ENCODE data around the gene CNTN5. TPM values are rescaled to one million over a fixed set of nuclear protein-coding genes. Genes with fewer than 3 reads are reported as not detected.

The CNTN5 gene
- polyA plus RNA-seq, 2 donors = not detected

DNA sequence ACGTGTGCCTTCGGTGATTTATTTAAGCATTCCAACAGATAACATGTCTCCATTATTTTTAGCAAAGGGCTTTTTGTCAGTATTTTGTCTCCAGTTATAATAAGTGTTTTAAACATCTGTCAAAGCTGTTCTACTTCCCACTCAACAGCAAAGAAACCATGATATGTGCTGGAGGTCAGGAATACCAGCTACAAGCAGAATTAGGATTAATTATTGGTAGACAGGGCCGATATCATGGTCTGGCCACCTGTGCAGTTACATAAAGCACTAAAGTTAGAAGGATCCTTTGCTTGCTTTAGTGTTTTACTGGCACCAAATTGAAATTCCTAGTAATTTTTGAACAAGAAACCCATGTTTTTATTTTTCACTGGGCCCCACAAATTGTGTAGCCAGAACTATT is 1075.1 kb downstream of the CNTN5 start:
- Histone ChIP-seq H3K9me3 (ENCODE audit: control insufficient read depth in 2 of 2, insufficient read depth in 1 of 2, low read depth in 1 of 2, low read length in 1 of 2) (peaks cover 0 to 2% of the 10 kb centered on the region in 2 donors), H3K4me1 (ENCODE audit: control insufficient read depth in 2 of 2, insufficient read depth in 2 of 2, low read length in 1 of 2) (no peaks in the 10 kb centered on the region), H3K36me3 (ENCODE audit: control insufficient read depth in 2 of 2, insufficient read depth in 2 of 2, low read length in 1 of 2) (no peaks in the 10 kb centered on the region), H3K27ac (ENCODE audit: low read depth in 2 of 2, low read length in 1 of 2) (no peak overlapping the region), H3K27me3 (ENCODE audit: control insufficient read depth in 1 of 2, insufficient read depth in 2 of 2, low read length in 2 of 2) (no peaks in the 10 kb centered on the region), H3K4me3 (ENCODE audit: low read depth in 1 of 2, low read length in 2 of 2) (no peak overlapping the region)
- WGBS, 2 donors = 63 to 76% methylated on average over 3 of the region's 3 CpGs

DNA sequence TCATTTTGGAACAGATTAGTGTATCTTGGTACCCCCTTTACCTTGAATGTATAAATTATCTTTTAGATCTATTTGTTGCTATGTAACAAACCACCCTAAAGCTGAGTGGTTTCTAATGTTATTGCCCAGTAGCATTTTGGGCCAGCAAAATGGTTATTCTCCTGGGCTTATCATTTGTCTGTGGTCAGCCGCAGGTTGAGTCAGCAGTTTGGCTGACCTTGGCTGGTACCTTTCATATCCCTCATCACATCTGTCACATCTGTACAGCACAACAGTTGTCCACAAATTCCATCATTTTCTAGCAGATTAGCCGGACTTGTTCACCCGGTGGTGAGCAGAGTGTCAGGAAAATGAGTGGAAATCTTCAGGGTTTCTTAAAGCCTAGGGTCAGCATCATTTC is 1077.8 kb downstream of the CNTN5 start:
- Histone ChIP-seq H3K27me3 (ENCODE audit: control insufficient read depth in 1 of 2, insufficient read depth in 2 of 2, low read length in 2 of 2) (no peaks in the 10 kb centered on the region), H3K9me3 (ENCODE audit: control insufficient read depth in 2 of 2, insufficient read depth in 1 of 2, low read depth in 1 of 2, low read length in 1 of 2) (no peaks in the 10 kb centered on the region), H3K4me3 (ENCODE audit: low read depth in 1 of 2, low read length in 2 of 2) (no peak overlapping the region), H3K27ac (ENCODE audit: low read depth in 2 of 2, low read length in 1 of 2) (no peak overlapping the region), H3K36me3 (ENCODE audit: control insufficient read depth in 2 of 2, insufficient read depth in 2 of 2, low read length in 1 of 2) (no peaks in the 10 kb centered on the region), H3K4me1 (ENCODE audit: control insufficient read depth in 2 of 2, insufficient read depth in 2 of 2, low read length in 1 of 2) (no peaks in the 10 kb centered on the region)
- WGBS, 2 donors = 79 to 80% methylated on average over 3 of the region's 3 CpGs

DNA sequence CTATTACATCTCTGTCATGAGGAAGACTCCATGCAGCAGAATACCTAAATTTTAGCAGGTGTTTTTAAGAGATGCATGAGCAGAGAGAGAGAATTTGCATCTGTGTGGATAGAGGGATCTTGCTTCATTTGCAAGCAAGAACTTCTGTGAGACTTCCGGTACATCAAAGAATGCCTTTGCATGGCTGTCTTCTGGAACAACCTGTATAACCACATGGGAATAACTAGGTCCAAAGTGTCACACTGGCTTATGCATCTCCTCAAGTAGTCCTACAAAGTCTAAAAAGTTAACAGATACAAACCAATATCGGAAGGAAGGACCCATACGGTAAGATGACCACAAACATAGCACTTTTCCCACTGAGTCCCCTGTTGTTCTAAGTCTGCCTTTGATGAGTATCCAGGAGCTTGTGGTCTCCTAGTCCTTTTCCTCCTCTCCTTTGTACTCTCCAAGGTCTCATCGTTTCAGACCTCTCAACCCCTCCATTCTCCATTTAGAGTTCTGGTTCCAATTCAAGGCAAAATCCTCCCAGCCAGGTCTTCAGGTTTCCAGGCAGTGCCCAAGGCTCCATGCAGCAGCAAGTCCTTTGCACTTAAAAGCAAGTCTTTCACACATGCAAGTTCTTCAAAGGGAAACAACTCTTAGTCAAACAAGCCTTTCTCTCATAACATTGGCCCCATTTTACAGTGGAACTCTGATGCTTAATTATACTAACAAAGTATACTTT is 1084.7 kb downstream of the CNTN5 start:
- no peaks in the 10 kb centered on the region for H3K27me3 ChIP-seq (ENCODE audit: control insufficient read depth in 1 of 2, insufficient read depth in 2 of 2, low read length in 2 of 2)
- no peak overlapping the region for H3K4me3 ChIP-seq (ENCODE audit: low read depth in 1 of 2, low read length in 2 of 2)
- no peaks in the 10 kb centered on the region for H3K9me3 ChIP-seq (ENCODE audit: control insufficient read depth in 2 of 2, insufficient read depth in 1 of 2, low read depth in 1 of 2, low read length in 1 of 2)
- H3K4me1 ChIP-seq (ENCODE audit: control insufficient read depth in 2 of 2, insufficient read depth in 2 of 2, low read length in 1 of 2) = no peaks in the 10 kb centered on the region
- no peak overlapping the region for H3K27ac ChIP-seq (ENCODE audit: low read depth in 2 of 2, low read length in 1 of 2)
- WGBS, 2 donors = 67% methylated on average over 4 of the region's 4 CpGs
- no peaks in the 10 kb centered on the region for H3K36me3 ChIP-seq (ENCODE audit: control insufficient read depth in 2 of 2, insufficient read depth in 2 of 2, low read length in 1 of 2)

DNA sequence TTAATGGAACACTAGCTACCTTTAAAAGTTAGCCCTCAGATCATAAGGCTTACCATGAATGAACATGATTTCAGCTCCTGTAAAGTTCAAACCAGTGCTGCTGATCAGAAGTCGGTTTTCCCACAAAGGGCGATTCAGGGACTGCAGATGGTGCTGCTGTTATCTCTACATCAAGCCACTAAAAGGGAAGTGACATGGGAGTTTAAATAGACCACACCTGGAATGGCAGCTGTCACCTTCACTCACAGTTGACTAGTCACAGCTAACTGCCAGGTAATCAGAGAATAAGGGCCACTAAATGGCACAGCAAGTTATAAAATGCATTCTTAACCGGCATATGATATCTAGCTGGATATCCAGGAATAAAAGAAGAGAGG is 1085.2 kb downstream of the CNTN5 start:
- Histone ChIP-seq H3K9me3 (ENCODE audit: control insufficient read depth in 2 of 2, insufficient read depth in 1 of 2, low read depth in 1 of 2, low read length in 1 of 2) (no peaks in the 10 kb centered on the region), H3K36me3 (ENCODE audit: control insufficient read depth in 2 of 2, insufficient read depth in 2 of 2, low read length in 1 of 2) (no peaks in the 10 kb centered on the region)
- 40 to 45% methylated on average over 3 of the region's 3 CpGs for WGBS, 2 donors

DNA sequence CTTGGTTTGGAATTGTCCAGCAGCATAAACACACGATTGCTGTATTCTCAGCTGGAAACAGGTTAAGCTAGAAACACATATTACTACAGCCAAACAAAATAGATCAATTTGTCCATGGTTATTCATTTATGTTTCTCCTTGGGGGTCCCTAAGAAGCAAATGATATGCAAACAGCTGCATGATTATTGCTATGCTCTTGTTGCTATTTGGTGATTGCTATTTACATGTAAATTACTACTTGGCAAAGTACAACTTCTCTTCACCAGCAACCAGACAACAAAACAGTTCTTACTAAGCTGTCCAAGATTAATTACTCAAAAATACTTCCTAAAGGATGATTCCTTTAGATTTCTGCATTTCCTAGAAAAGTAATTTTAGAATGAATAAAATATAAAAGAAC is 1098.4 kb downstream of the CNTN5 start:
- Histone ChIP-seq H3K4me3 (ENCODE audit: low read depth in 1 of 2, low read length in 2 of 2) (no peak overlapping the region), H3K27ac (ENCODE audit: low read depth in 2 of 2, low read length in 1 of 2) (no peak overlapping the region), H3K27me3 (ENCODE audit: control insufficient read depth in 1 of 2, insufficient read depth in 2 of 2, low read length in 2 of 2) (no peaks in the 10 kb centered on the region), H3K4me1 (ENCODE audit: control insufficient read depth in 2 of 2, insufficient read depth in 2 of 2, low read length in 1 of 2) (no peaks in the 10 kb centered on the region), H3K9me3 (ENCODE audit: control insufficient read depth in 2 of 2, insufficient read depth in 1 of 2, low read depth in 1 of 2, low read length in 1 of 2) (no peaks in the 10 kb centered on the region), H3K36me3 (ENCODE audit: control insufficient read depth in 2 of 2, insufficient read depth in 2 of 2, low read length in 1 of 2) (no peaks in the 10 kb centered on the region)
- WGBS, 2 donors = 47 to 54% methylated on average over 1 of the region's 1 CpG

More for the DNA sequence above, 1085.2 kb downstream of the CNTN5 start:
- no peak overlapping the region for H3K27ac ChIP-seq (ENCODE audit: low read depth in 2 of 2, low read length in 1 of 2)
- no peaks in the 10 kb centered on the region for H3K27me3 ChIP-seq (ENCODE audit: control insufficient read depth in 1 of 2, insufficient read depth in 2 of 2, low read length in 2 of 2)
- H3K4me1 ChIP-seq (ENCODE audit: control insufficient read depth in 2 of 2, insufficient read depth in 2 of 2, low read length in 1 of 2) = no peaks in the 10 kb centered on the region
- H3K4me3 ChIP-seq (ENCODE audit: low read depth in 1 of 2, low read length in 2 of 2) = no peak overlapping the region

DNA sequence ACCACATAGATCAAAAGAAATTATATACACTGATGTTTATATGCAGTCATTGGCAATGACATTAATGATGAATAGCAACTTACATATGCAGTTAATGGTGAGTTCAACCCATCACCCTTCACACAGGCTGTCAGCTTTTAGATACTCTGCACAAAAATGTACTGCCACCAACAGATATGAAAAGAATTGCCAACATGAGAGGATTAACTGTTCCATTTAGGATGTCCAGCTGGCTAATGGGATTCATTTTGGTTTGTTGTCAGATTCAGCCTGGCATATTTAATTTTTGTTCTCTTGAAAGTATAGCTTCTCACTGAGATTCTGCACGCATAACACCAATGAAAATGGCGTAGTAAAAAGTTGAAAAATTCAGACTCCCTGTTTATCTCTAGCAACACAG is 1112.4 kb downstream of the CNTN5 start:
- no peaks in the 10 kb centered on the region for H3K36me3 ChIP-seq (ENCODE audit: control insufficient read depth in 2 of 2, insufficient read depth in 2 of 2, low read length in 1 of 2)

DNA sequence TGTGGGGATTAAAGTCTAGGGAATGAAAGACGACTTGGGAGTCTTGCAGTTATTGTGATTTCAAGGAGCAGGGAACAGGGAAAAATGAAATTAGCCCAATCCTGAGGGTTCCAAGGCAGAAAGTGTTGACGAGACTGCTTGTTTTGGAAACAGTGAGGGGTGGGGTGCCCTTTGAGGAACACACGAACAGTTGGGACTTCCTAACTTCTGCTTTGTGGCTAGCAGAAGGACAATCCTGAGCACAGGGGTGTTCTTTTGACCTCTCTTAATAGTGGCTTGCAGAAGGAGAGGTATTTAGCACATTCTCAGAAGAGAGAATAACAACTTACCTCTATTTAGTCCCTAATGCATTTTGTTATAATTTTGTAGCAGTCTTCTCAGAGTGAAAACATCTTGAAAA is 1120.5 kb downstream of the CNTN5 start:
- no peaks in the 10 kb centered on the region for H3K36me3 ChIP-seq (ENCODE audit: control insufficient read depth in 2 of 2, insufficient read depth in 2 of 2, low read length in 1 of 2)
- H3K4me3 ChIP-seq (ENCODE audit: low read depth in 1 of 2, low read length in 2 of 2) = no peak overlapping the region
- no peaks in the 10 kb centered on the region for H3K4me1 ChIP-seq (ENCODE audit: control insufficient read depth in 2 of 2, insufficient read depth in 2 of 2, low read length in 1 of 2)
- H3K27ac ChIP-seq (ENCODE audit: low read depth in 2 of 2, low read length in 1 of 2) = no peak overlapping the region
- no peaks in the 10 kb centered on the region for H3K9me3 ChIP-seq (ENCODE audit: control insufficient read depth in 2 of 2, insufficient read depth in 1 of 2, low read depth in 1 of 2, low read length in 1 of 2)
- no peaks in the 10 kb centered on the region for H3K27me3 ChIP-seq (ENCODE audit: control insufficient read depth in 1 of 2, insufficient read depth in 2 of 2, low read length in 2 of 2)
- 63 to 72% methylated on average over 3 of the region's 3 CpGs for WGBS, 2 donors

More for the DNA sequence above, 1112.4 kb downstream of the CNTN5 start:
- no peaks in the 10 kb centered on the region for H3K9me3 ChIP-seq (ENCODE audit: control insufficient read depth in 2 of 2, insufficient read depth in 1 of 2, low read depth in 1 of 2, low read length in 1 of 2)
- no peak overlapping the region for H3K27ac ChIP-seq (ENCODE audit: low read depth in 2 of 2, low read length in 1 of 2)
- H3K4me3 ChIP-seq (ENCODE audit: low read depth in 1 of 2, low read length in 2 of 2) = no peak overlapping the region
- H3K27me3 ChIP-seq (ENCODE audit: control insufficient read depth in 1 of 2, insufficient read depth in 2 of 2, low read length in 2 of 2) = no peaks in the 10 kb centered on the region
- no peaks in the 10 kb centered on the region for H3K4me1 ChIP-seq (ENCODE audit: control insufficient read depth in 2 of 2, insufficient read depth in 2 of 2, low read length in 1 of 2)
- 95 to 97% methylated on average over 2 of the region's 2 CpGs for WGBS, 2 donors

DNA sequence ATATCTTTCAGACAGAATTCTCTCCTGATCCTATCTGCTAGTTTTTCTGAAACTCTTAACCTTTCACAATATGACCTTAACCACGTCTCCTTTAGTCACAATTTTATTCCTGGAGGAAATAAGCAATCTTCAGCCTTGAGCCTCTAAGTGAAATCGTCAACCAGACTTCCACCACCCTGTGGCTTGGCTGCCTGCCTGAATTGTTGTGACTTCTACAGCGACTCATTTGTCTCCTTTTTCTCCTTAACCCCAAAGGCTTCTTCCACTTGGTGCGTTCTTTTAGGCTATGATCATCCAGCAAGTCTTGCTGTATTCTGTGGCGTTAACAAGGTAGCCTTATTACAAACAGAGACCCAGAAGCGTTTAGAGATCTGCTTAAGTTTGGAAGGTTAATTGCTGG is 1131.2 kb downstream of the CNTN5 start:
- H3K9me3 ChIP-seq (ENCODE audit: control insufficient read depth in 2 of 2, insufficient read depth in 1 of 2, low read depth in 1 of 2, low read length in 1 of 2) = no peaks in the 10 kb centered on the region
- no peaks in the 10 kb centered on the region for H3K4me1 ChIP-seq (ENCODE audit: control insufficient read depth in 2 of 2, insufficient read depth in 2 of 2, low read length in 1 of 2)
- no peaks in the 10 kb centered on the region for H3K27me3 ChIP-seq (ENCODE audit: control insufficient read depth in 1 of 2, insufficient read depth in 2 of 2, low read length in 2 of 2)
- no peaks in the 10 kb centered on the region for H3K36me3 ChIP-seq (ENCODE audit: control insufficient read depth in 2 of 2, insufficient read depth in 2 of 2, low read length in 1 of 2)
- no peak overlapping the region for H3K27ac ChIP-seq (ENCODE audit: low read depth in 2 of 2, low read length in 1 of 2)
- WGBS, 2 donors = 40 to 49% methylated on average over 6 of the region's 6 CpGs
- H3K4me3 ChIP-seq (ENCODE audit: low read depth in 1 of 2, low read length in 2 of 2) = no peak overlapping the region

DNA sequence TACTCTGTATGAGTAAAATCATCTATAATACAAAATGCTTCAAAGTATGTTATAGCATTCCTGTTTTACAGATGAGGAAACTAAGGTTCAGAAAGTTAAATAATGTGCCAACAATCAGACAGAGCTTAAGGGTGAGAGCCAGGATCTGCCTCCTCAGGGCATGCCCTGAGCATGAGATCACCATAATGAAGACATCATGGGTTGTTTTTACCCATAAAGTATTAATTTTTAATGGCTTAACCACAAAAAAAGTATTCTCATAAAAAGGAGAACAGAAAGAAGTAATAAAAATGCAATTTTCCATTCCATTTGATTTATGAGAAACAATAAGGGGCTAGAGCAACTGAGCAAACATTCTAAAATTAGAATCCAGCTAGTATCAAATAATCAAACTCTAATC is 1132.0 kb downstream of the CNTN5 start:
- H3K4me3 ChIP-seq (ENCODE audit: low read depth in 1 of 2, low read length in 2 of 2) = no peak overlapping the region
- no peaks in the 10 kb centered on the region for H3K36me3 ChIP-seq (ENCODE audit: control insufficient read depth in 2 of 2, insufficient read depth in 2 of 2, low read length in 1 of 2)
- H3K27me3 ChIP-seq (ENCODE audit: control insufficient read depth in 1 of 2, insufficient read depth in 2 of 2, low read length in 2 of 2) = no peaks in the 10 kb centered on the region
- no peaks in the 10 kb centered on the region for H3K4me1 ChIP-seq (ENCODE audit: control insufficient read depth in 2 of 2, insufficient read depth in 2 of 2, low read length in 1 of 2)
- no peaks in the 10 kb centered on the region for H3K9me3 ChIP-seq (ENCODE audit: control insufficient read depth in 2 of 2, insufficient read depth in 1 of 2, low read depth in 1 of 2, low read length in 1 of 2)
- no peak overlapping the region for H3K27ac ChIP-seq (ENCODE audit: low read depth in 2 of 2, low read length in 1 of 2)

DNA sequence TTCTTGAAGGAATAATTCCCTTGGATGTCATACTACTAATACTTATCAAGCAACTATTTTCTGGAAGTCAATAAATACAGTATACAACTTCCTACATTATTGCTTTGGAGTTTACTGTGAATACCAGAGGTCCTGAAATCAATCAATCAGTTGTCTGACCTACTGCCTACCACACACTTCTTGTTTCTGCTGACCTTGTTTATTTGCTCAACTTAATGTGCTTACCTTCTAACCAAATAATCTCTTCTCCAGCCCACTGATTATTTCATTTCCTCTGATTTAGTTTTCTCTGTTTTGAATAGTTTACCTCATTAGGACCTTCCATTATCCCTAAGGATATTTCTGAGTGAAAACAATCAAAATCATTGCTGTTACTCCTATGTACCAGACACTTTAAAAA is 1142.7 kb downstream of the CNTN5 start:
- Histone ChIP-seq H3K4me1 (ENCODE audit: control insufficient read depth in 2 of 2, insufficient read depth in 2 of 2, low read length in 1 of 2) (no peaks in the 10 kb centered on the region), H3K27ac (ENCODE audit: low read depth in 2 of 2, low read length in 1 of 2) (no peak overlapping the region), H3K27me3 (ENCODE audit: control insufficient read depth in 1 of 2, insufficient read depth in 2 of 2, low read length in 2 of 2) (no peaks in the 10 kb centered on the region), H3K36me3 (ENCODE audit: control insufficient read depth in 2 of 2, insufficient read depth in 2 of 2, low read length in 1 of 2) (no peaks in the 10 kb centered on the region), H3K4me3 (ENCODE audit: low read depth in 1 of 2, low read length in 2 of 2) (no peak overlapping the region), H3K9me3 (ENCODE audit: control insufficient read depth in 2 of 2, insufficient read depth in 1 of 2, low read depth in 1 of 2, low read length in 1 of 2) (no peaks in the 10 kb centered on the region)
